ENCODE results near the gene CFTR.

GRCh38 chr7:117690147-117690546 is 210.3 kb downstream of the CFTR start:
- TF ChIP-seq CTCF (IDR thresholded peaks at IDR 0.05) (no peak), POLR2A (IDR thresholded peaks at IDR 0.05) (no peak)
